Endothelial cell (in vitro differentiated cells): ENCODE data around the gene CDK9. TPM values are rescaled to one million over a fixed set of nuclear protein-coding genes. Genes with fewer than 3 reads are reported as not detected.
A peak's percentile ranks its signal among the peaks of the same experiment; 100 is the strongest.

Experiments
- DNase-seq: peaks from one replicate; pipeline ENCODE4 v3.0.0; 2021; ENCODE audit warnings: low spot score
- H3K27ac Mint-ChIP-seq: one replicate; pipeline ENCODE4 v1.8.0; 2021; ENCODE audit warnings: mixed read lengths, inconsistent platforms; ENCODE audit not compliant: unreplicated experiment
- H3K27me3 Mint-ChIP-seq: one replicate; pipeline ENCODE4 v1.8.0; 2021; ENCODE audit warnings: mild to moderate bottlenecking, moderate library complexity, mixed read lengths, inconsistent platforms; ENCODE audit not compliant: unreplicated experiment
- H3K36me3 Mint-ChIP-seq: one replicate; pipeline ENCODE4 v1.8.0; 2021; ENCODE audit warnings: mild to moderate bottlenecking, low read depth, mixed read lengths, inconsistent platforms; ENCODE audit not compliant: unreplicated experiment
- H3K4me1 Mint-ChIP-seq: one replicate; pipeline ENCODE4 v1.8.0; 2021; ENCODE audit warnings: mild to moderate bottlenecking, mixed read lengths, inconsistent platforms; ENCODE audit not compliant: unreplicated experiment
- H3K4me3 Mint-ChIP-seq: one replicate; pipeline ENCODE4 v1.8.0; 2021; ENCODE audit warnings: mild to moderate bottlenecking, mixed read lengths, inconsistent platforms; ENCODE audit not compliant: unreplicated experiment
- H3K9me3 Mint-ChIP-seq: one replicate; pipeline ENCODE4 v1.8.0; 2021; ENCODE audit warnings: mixed read lengths, inconsistent platforms; ENCODE audit not compliant: unreplicated experiment
- total RNA-seq: library from RNA; stranded (reverse); fragmentation: NEBNext Ultra II Directional; extraction: Animal tissue kit (Norgen Biotek cat#: 25700); gene quantifications from one replicate; pipeline ENCODE4 v1.2.1, GENCODE V29; 2021; ENCODE audit not compliant: unreplicated experiment
- TF ChIP-seq, protein P1 (sequence below): fragments of 200-600 bp; sonication (generic); IDR thresholded peaks from one replicate; pipeline ENCODE4 v1.5.0; 2021; ENCODE audit warnings: antibody characterized with exemption; ENCODE audit not compliant: unreplicated experiment

Gene CDK9
- total RNA-seq, 1 donor from 2014 or later, result 188 TPM

DNA sequence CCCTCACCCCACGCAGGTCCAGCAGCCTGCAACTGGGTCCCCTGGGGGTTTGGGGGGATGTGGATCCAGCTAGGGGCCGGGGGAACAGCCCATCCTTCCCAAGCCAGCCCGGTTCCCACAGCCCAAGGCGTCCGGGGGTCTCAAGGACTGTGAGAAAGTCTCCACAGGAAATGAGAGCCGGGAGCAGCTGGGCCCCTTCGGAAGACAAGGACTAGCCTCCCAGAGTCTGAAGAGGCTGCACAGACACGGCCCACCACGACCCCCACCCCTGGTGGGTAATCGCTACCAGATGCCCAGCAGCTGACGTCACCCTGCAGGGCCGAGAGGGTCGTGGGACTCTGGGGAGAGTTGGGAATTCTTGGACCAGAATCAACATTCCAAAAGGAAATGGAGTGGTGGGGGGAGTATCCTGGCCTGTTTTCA is 17.9 kb upstream of the CDK9 start:
- TF ChIP-seq, protein P1, sequence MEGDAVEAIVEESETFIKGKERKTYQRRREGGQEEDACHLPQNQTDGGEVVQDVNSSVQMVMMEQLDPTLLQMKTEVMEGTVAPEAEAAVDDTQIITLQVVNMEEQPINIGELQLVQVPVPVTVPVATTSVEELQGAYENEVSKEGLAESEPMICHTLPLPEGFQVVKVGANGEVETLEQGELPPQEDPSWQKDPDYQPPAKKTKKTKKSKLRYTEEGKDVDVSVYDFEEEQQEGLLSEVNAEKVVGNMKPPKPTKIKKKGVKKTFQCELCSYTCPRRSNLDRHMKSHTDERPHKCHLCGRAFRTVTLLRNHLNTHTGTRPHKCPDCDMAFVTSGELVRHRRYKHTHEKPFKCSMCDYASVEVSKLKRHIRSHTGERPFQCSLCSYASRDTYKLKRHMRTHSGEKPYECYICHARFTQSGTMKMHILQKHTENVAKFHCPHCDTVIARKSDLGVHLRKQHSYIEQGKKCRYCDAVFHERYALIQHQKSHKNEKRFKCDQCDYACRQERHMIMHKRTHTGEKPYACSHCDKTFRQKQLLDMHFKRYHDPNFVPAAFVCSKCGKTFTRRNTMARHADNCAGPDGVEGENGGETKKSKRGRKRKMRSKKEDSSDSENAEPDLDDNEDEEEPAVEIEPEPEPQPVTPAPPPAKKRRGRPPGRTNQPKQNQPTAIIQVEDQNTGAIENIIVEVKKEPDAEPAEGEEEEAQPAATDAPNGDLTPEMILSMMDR, result no peak
- peaks cover 41% of the 10 kb centered on the region for H3K36me3 Mint-ChIP-seq
- DNase-seq, result peak; percentile 47
- peaks cover 9% of the 10 kb centered on the region for H3K27me3 Mint-ChIP-seq
- peak overlapping the region; percentile 95 for H3K4me3 Mint-ChIP-seq
- peaks cover 67% of the 10 kb centered on the region for H3K4me1 Mint-ChIP-seq
- peak overlapping the region; percentile 96 for H3K27ac Mint-ChIP-seq
- no peaks in the 10 kb centered on the region for H3K9me3 Mint-ChIP-seq

GRCh38 chr9:127768698-127769097 is 17.1 kb upstream of the CDK9 start:
- peak overlapping the region; percentile 95 for H3K4me3 Mint-ChIP-seq
- no peaks in the 10 kb centered on the region for H3K9me3 Mint-ChIP-seq

DNA sequence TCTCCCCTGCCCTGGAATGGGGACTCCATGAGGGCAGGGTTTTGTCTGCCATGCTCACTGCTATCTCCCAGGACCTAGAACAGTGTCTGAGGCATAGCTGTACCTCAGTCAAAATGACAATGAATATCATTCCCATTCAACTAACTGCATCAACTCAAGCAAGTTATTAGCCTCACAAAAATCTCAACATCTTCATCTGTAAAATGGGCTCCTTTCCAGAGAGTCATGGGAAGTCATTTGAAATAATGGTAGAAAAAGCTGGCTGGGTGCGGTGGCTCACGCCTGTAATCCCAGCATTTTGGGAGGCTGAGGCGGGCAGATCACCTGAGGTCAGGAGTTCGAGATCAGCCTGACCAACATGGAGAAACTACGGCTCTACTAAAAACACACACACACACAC is 16.7 kb upstream of the CDK9 start:
- H3K4me3 Mint-ChIP-seq, result peak overlapping the region; percentile 95
- H3K36me3 Mint-ChIP-seq, result peaks cover 37% of the 10 kb centered on the region
- no peak for DNase-seq
- TF ChIP-seq, protein P1, result no peak
- H3K27me3 Mint-ChIP-seq, result peaks cover 9% of the 10 kb centered on the region
- peak overlapping the region; percentile 96 for H3K27ac Mint-ChIP-seq
- peaks cover 55% of the 10 kb centered on the region for H3K4me1 Mint-ChIP-seq
- H3K9me3 Mint-ChIP-seq, result no peaks in the 10 kb centered on the region

More at GRCh38 chr9:127768698-127769097, 17.1 kb upstream of the CDK9 start:
- Mint-ChIP-seq H3K27me3 (peaks cover 9% of the 10 kb centered on the region), H3K36me3 (peaks cover 37% of the 10 kb centered on the region), H3K27ac (peak overlapping the region; percentile 96), H3K4me1 (peaks cover 59% of the 10 kb centered on the region)
- DNase-seq, result no peak
- TF ChIP-seq, protein P1, result no peak

GRCh38 chr9:127769929-127770582 is 15.8 kb upstream of the CDK9 start:
- H3K4me1 Mint-ChIP-seq, result peaks cover 47% of the 10 kb centered on the region
- TF ChIP-seq, protein P1, result no peak
- peak overlapping the region; percentile 91 for H3K27ac Mint-ChIP-seq
- DNase-seq, result peak; percentile 36
- peak overlapping the region; percentile 95 for H3K4me3 Mint-ChIP-seq
- H3K9me3 Mint-ChIP-seq, result no peaks in the 10 kb centered on the region
- peaks cover 31% of the 10 kb centered on the region for H3K36me3 Mint-ChIP-seq
- H3K27me3 Mint-ChIP-seq, result peaks cover 9% of the 10 kb centered on the region

GRCh38 chr9:127770583-127770904 is 15.3 kb upstream of the CDK9 start:
- H3K4me3 Mint-ChIP-seq, result peak overlapping the region; percentile 95
- peaks cover 26% of the 10 kb centered on the region for H3K36me3 Mint-ChIP-seq
- H3K27me3 Mint-ChIP-seq, result peaks cover 7% of the 10 kb centered on the region
- peak overlapping the region; percentile 91 for H3K27ac Mint-ChIP-seq
- peaks cover 42% of the 10 kb centered on the region for H3K4me1 Mint-ChIP-seq
- H3K9me3 Mint-ChIP-seq, result no peaks in the 10 kb centered on the region
- TF ChIP-seq, protein P1, result no peak
- no peak for DNase-seq
